HG02588 (cell line): Measurements from ENCODE around the gene LRRK2.
"Not testable (repeated sequence)": the region's sequence is repeated elsewhere in the genome, so short reads cannot be mapped to it uniquely, and the experiment has no call there.

Source experiments
- ATAC-seq: cut with Tn5 transposase; IDR thresholded peaks from one replicate; pipeline ENCODE4 v1.9.1; 2021; ENCODE audit warnings: mild to moderate bottlenecking, moderate library complexity; ENCODE audit not compliant: unreplicated experiment

Gene LRRK2

GRCh38 chr12:40244526-40245156, 19.8 kb downstream of the LRRK2 start:
- ATAC-seq, result not testable (repeated sequence)

DNA sequence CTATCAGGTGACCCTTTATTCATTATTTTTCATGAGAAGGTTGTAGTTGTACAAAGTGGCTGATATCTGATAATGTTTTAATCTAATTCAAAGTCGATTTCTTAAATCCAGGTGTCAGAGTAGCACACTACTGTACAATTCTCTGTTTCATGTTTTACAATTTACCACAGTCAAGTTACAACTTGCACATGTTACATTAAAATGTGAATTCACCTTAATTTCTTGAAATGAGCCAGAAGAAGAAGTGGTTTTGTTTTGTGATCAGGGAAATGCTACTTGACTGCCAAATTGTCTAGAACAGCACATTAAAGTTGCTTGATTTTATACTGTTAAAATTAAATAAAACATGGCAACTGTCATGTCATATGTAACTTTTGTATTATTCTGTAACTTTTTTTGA, 23.2 kb downstream of the LRRK2 start:
- no peak for ATAC-seq

DNA sequence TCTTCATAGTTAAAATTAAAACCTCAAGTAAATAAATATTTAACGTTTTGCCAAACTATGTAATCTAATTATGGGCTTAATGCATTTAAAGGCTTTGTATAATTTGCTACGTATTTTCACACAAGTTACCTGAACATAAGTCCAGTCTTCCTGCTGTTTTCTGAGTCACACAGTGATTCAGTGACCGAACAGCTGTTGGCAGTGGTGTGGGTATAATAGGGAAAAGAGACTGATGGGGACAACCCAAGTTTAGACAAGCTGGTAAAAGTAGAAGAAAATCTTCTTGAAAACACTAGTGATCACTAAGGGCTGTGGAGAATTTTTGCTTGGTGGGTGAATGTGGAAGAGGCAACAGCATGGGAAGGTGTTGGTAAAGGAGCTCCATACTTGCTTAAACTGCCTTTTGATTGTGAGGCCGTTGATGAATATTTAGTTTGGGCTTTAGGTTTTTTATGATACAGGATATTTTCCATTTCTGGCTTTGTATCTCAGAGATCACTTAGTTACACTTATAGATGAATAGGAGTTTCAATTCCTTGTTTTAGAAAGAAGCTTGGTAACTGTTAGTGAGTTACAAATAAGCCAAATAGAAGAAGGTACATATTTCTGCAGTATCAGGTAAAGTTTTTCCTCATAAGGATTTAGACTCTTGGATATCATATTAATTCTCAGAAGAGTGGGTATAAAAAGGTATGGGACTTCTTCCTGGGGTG, 23.9 kb downstream of the LRRK2 start:
- ATAC-seq, result peak; percentile 72

GRCh38 chr12:40250652-40251051, 25.9 kb downstream of the LRRK2 start:
- ATAC-seq, result not testable (repeated sequence)

DNA sequence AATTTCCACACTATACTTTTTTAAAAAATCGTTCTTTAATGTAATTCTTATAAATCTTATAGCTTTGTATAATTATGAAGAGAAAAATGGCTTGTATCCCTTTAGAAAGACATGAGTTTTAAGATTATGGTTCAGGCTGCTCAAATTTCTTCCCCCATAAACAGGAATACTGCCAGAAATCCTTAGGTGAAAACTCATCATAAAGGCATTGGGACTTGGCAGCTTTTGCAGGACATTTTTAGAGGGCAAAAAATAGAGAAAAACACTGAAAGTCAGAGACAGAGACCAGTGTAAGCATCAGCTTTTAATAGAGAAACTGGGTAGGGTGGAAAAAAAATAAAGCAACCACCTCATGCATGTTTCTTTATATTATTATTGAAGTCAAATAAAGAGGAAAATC, 29.1 kb downstream of the LRRK2 start:
- no peak for ATAC-seq

DNA sequence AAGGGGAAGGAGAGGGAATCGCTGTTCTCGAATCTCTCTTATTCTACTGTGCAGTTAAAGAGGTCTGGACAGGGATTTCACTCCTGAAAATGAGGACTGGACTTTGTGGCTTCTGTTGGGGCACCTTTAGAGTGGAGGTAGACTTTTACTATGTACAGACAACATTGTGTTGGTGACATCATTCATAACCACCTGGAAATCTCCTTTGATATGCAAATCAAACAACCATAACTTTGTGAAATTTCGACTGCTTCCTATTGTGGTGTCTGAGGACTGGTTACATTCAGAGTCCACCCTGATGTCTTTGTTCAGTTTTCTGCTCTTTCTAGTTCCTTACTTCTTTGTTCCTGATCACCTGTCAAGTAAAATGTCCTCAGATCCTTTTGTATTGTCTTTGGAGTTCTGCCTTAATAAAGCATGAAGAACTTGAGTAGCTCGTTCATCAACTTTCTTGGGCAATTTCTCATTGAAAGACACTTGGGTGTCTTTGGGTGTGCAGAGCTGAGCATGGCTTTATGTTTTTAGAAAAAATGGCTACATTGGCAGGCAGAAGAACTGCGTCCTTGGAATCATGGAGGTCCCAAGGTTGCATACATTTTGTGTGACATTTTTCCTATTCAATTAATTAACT, 29.8 kb downstream of the LRRK2 start:
- no peak for ATAC-seq

GRCh38 chr12:40258371-40258770, 33.6 kb downstream of the LRRK2 start:
- no peak for ATAC-seq

- peak; percentile 69 for ATAC-seq
These were observed 37.1 kb downstream of the LRRK2 start for GRCh38 chr12:40261937-40262336.

GRCh38 chr12:40262657-40263056, 37.9 kb downstream of the LRRK2 start:
- peak; percentile 85 for ATAC-seq

DNA sequence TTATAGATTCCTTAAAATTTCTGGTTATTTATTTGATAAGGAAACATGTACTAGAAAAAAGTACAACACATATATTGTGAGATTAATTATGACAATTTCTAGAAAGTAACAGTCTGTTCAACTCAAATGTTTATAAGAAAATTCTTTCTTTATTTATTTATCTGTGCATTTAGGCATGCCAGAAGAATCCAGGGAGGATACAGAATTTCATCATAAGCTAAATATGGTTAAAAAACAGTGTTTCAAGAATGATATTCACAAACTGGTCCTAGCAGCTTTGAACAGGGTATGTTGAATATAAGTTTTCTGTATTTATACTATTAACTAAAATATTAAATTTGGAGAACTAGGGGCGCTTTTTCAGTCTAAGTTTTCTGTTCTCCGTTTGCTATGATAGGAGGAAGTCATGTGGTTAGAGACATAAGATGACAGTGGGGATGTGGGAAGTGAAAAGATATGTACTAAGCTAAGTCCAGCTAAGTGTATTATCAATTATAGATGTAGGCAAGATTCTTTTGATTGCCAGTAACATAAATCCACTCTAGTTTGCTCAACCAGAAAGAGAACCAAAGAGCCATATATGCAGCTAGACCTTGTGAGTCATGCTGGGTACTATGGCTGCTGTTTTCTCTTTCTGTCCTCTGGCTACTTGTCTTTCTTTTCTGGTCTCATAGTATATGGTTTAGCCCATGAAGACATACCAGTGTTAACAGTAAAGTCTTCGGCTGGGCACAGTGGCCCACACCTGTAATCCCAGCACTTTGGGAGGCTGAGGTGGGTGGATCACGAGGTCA, 39.0 kb downstream of the LRRK2 start:
- no peak for ATAC-seq

DNA sequence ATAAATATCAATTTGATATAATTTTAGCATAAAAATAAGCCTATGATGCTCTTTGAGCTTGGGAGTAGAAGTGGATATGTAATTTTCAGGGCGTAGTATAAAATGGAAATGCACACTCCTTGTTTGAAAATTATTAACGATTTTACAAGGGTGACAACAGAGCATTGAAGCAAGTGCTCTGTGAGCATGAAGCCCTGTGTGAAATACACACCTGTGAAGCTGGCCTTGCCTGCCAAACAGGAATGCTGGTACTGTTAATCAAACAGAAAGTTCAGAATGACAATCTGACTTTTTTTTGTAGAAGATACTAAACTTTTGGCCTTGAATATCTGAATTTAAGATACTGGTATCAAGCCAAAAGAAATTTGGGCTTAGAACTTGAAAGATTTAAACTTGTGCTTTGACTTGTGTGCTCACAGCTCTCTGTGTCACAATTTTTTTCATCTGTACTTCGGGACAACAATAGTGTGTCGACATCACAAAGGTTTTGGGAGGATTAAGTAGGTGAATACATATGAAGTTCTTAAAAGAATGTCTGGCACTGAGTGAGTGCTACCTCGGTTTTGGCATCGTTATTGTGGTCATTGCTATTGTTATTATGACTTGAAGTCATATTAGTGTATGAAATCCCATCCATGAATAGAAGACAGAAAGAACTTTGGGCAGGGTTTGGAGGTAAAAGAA, 47.3 kb downstream of the LRRK2 start:
- ATAC-seq, result no peak

DNA sequence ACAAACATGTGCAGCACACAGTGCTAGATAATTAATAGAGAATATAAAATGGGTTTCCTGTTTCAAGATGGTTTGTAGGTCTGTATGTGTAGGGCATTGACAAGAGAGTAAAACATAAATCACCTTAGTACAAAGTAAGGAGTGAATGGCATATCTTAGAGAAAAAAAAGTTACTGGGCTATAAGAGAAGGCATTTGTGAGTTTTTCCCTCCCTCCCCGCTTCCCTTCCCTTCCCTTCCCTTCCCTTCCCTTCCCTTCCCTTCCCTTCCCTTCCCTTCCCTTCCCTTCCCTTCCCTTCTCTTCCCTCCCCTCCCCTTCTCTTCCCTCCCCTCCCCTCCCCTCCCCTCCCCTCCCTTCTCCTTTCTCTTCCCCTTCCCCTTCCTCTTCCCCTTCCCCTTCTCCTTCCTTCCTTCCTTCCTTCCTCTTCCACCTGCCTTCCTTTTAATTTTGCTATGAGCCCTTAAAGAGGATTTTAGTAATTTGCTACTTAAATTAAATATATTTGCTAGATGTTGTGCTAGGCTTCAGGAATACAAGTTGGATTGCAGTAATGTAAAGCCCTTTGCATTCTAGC, 57.1 kb downstream of the LRRK2 start:
- ATAC-seq, result no peak

DNA sequence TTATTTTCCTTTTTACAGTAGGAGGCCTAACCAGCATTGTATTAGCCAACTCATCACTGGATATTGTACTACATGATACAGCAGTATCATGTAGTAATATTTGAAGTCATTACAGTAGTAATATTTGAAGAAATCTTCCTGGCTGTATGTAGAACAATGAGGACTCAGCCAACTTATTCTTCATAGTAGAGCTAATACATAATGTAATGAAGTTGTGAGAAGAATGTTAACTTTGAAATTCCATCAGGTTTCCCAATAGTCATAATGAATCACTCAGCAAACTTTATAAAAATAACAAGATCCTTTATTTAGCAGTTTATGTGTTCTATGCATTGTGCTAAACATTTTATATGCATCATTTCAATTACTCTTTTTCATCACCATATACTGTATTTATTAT, 61.8 kb downstream of the LRRK2 start:
- ATAC-seq, result no peak

DNA sequence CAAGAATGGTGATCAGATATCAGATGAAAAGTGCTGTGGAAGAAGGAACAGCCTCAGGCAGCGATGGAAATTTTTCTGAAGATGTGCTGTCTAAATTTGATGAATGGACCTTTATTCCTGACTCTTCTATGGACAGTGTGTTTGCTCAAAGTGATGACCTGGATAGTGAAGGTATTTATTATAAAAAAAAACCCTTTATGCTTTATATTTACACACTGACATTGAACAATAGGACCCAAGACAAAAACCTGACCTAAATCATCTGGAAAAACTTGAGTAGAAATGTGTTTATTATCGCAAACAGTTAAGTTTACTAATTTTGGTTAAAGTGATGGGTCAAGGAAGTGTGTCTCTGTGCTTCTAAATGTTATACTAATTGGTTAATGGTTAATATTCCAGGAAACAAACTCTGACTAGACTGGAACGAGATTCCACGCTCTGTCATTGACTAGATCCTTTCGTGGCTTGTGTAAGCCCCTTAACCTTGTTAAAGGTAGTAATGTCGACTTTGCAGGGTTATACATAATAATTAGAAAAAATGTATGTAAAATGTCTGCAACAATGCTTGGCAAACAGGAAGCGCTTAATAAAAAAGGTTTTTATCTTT, 62.7 kb downstream of the LRRK2 start:
- ATAC-seq, result no peak

GRCh38 chr12:40292788-40293429, 68.1 kb downstream of the LRRK2 start:
- ATAC-seq, result no peak

DNA sequence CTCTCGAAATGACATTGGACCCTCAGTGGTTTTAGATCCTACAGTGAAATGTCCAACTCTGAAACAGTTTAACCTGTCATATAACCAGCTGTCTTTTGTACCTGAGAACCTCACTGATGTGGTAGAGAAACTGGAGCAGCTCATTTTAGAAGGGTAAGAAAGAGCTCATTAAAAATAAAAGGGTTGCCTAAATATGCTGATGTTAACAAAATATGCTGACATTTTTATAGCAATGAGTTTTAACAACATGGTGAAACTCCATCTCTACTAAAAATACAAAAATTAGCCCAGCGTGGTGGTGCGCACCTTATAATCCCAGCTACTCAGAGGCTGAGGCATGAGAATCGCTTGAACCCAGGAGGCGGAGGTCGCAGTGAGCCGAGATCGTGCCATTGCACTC, 73.5 kb downstream of the LRRK2 start:
- no peak for ATAC-seq

DNA sequence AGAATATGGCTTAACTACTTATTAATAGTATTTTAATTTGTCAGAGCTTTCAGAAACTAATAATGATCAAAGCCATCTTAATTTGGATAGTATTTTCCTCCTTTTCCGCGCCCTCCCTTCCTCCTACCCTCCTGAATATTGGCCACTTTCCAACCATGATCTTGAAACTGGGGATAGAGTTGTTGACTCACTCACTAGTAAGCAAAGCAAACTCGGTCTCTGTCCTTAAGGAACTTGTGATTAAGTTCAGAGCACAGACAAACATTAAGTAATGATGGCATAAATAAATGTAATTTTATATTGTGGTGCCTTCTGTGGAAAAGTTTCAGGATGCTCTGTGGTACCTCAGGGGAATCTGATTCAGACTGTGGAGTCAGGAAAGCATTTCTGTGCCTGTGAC, 75.7 kb downstream of the LRRK2 start:
- no peak for ATAC-seq

- ATAC-seq, result no peak
These were observed 84.2 kb downstream of the LRRK2 start for GRCh38 chr12:40309001-40309400.

DNA sequence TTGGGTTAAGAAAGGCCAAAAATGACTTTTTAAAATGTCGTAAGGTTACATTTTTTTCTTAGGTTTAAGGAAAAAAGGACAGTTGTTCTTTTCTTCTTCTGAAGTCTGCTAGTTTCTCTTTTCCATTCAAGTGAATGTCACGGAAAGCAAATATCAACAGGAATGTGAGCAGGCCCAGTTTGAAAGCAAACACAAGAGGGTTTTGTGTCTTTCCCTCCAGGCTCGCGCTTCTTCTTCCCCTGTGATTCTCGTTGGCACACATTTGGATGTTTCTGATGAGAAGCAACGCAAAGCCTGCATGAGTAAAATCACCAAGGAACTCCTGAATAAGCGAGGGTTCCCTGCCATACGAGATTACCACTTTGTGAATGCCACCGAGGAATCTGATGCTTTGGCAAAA, 85.4 kb downstream of the LRRK2 start:
- ATAC-seq, result no peak

DNA sequence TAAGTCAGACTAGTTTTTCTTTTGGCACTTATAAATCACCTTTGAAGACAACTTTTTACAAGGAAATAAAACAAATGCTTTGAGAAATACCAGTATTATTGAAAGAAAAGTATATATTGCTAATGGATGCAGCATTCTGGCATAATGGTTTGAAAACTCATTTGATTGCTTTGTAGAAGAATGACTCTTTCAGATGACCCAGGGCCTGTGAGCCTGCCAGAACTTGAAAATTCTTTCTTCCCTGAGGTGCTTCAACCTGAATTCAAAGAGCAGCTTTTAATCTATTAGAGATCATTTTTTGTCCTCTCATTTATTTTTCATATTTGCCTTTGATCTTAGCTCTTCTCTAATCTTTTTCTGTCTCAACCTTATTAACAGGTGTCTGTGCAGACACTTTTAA, 87.4 kb downstream of the LRRK2 start:
- ATAC-seq, result no peak
